Measurements from ENCODE around the gene TET1.
"Not testable (repeated sequence)": the region's sequence is repeated elsewhere in the genome, so short reads cannot be mapped to it uniquely, and the experiment has no call there.

The TET1 gene

GRCh38 chr10:68700197-68700596 is 140.1 kb downstream of the TET1 start:
- DNase-seq (ENCODE audit: low read depth in 2 of 2), result no peak

- no peak for DNase-seq (ENCODE audit: low read depth in 2 of 2)
Observed at GRCh38 chr10:68705548-68705947, 145.4 kb downstream of the TET1 start.

- DNase-seq (ENCODE audit: low read depth in 2 of 2), result not testable (repeated sequence)
Observed at GRCh38 chr10:68708987-68709386, 148.8 kb downstream of the TET1 start.

- DNase-seq (ENCODE audit: low read depth in 2 of 2), result not testable (repeated sequence)
Observed at GRCh38 chr10:68713065-68713464, 152.9 kb downstream of the TET1 start.

GRCh38 chr10:68717435-68717834 is 157.3 kb downstream of the TET1 start:
- DNase-seq (ENCODE audit: low read depth in 2 of 2), result no peak

GRCh38 chr10:68720793-68721672 is 160.9 kb downstream of the TET1 start, which contains the start of gene CCAR1:
TSS of gene CCAR1 (plus strand) at chr10:68721239. CDS start at chr10:68722505, 1,266 bp downstream.
- peak; percentile 95 for DNase-seq (ENCODE audit: low read depth in 2 of 2)

GRCh38 chr10:68721673-68722335 is 161.7 kb downstream of the TET1 start:
- DNase-seq (ENCODE audit: low read depth in 2 of 2), result no peak

- DNase-seq (ENCODE audit: low read depth in 2 of 2), result no peak
Observed at GRCh38 chr10:68725016-68725415, 164.9 kb downstream of the TET1 start.

- DNase-seq (ENCODE audit: low read depth in 2 of 2), result no peak
Observed at GRCh38 chr10:68727146-68727545, 167.0 kb downstream of the TET1 start.

GRCh38 chr10:68732651-68733050 is 172.5 kb downstream of the TET1 start:
- no peak for DNase-seq (ENCODE audit: low read depth in 2 of 2)

- no peak for DNase-seq (ENCODE audit: low read depth in 2 of 2)
Observed at GRCh38 chr10:68734349-68734748, 174.2 kb downstream of the TET1 start.

- no peak for DNase-seq (ENCODE audit: low read depth in 2 of 2)
Observed at GRCh38 chr10:68735119-68735518, 175.0 kb downstream of the TET1 start.

GRCh38 chr10:68735739-68736138 is 175.6 kb downstream of the TET1 start:
- not testable (repeated sequence) for DNase-seq (ENCODE audit: low read depth in 2 of 2)

- not testable (repeated sequence) for DNase-seq (ENCODE audit: low read depth in 2 of 2)
Observed at GRCh38 chr10:68740676-68741075, 180.5 kb downstream of the TET1 start.

GRCh38 chr10:68742397-68742796 is 182.3 kb downstream of the TET1 start:
- no peak for DNase-seq (ENCODE audit: low read depth in 2 of 2)
